Dermis microvascular lymphatic vessel endothelial cell (primary cell): ENCODE measurements around the gene MTLN. TPM values are rescaled to one million over a fixed set of nuclear protein-coding genes. Genes with fewer than 3 reads are reported as not detected.
"Not testable (repeated sequence)": the region's sequence is repeated elsewhere in the genome, so short reads cannot be mapped to it uniquely, and the experiment has no call there.

Source experiments
- DNase-seq, 2 donors: peaks; one replicate each; pipeline versions ENCODE4 v3.0.0 to v3.0.0-alpha.2; 2010; ENCODE audit warnings: low read depth in 2 of 2
- total RNA-seq: library from RNA; depleted of rRNA; stranded (reverse); fragments of >200 nt; gene quantifications from 2 replicates; pipeline ENCODE4 v1.2.1, GENCODE V29; 2014

Gene MTLN, protein sequence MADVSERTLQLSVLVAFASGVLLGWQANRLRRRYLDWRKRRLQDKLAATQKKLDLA
- 36.8 and 68.2 TPM in 2 replicates for total RNA-seq

- DNase-seq: peak; percentile 30 to 73
These were observed at the start of gene MTLN for GRCh38 chr2:110211938-110212858. Gene MTLN (minus strand): TSS chr2:110212547. CDS start chr2:110212525, 22 bp downstream.

DNA sequence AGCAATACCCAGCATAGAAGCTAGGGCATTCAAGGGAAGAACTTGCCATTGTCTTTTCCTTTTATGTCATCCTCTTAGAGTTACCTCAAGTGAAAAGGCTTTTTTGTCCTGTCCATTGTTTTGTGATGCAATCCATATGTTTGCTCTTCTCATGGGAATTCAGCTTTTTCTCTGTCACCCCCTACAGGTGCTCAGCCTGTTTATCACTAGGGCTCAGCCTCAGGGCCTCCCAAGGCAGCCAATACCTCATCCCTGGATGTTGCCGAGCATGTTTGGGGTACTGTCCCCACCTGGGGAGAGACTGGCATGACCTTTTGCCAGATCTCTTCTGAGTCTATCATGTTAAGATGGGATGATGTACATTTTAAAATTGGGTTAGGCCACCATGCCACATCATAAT is 49.6 kb upstream of the MTLN start:
- not testable (repeated sequence) for DNase-seq

GRCh38 chr2:110248081-110248795 is 35.9 kb upstream of the MTLN start:
- not testable (repeated sequence) for DNase-seq

DNA sequence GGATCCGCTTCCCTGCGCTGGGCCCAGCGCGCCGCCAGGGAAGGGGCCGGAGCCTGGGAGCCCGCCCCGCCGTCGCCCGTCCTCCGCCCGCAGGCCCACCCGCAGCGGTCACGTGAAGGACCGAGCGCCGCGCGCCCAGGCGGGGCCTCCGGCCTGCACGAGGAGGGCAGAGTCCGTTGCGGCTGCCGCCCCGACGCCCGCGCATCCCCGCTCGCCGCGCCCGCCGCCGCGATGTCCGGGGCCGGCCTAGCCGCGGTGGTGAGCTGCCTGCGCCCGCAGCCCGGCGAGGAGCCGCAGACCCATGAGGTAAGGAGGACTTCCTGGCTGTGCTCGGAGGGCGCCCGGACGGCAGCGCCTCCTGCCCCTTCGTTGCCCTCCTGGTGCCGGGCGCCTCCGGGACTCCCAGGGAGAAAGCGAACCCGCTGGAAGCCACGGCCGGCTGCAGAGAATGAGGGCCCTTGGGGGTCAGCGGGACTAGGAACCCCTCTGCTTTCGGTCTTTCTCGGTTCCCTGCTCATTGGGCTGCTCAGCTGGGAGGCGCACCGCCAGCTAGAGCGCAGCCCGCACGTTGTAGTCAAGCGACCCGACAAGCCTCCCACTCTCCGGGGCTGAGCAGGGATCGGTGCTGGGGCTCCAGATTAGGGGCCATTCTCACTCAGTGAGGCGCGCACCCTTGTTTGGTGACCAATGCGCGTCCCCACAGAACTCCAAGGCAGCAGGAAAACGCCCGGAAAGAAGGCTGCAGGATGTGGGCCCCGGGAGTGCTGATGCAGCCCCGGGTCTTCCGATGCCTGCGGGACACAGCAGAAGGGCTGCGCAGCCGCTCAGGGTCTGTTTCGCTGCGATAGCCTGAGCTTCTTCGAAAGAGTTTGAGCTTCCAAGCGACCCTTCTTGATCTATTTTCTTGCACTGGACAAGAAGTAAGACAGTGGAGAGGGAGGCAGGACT is 33.4 kb upstream of the MTLN start:
- DNase-seq: not testable (repeated sequence)

DNA sequence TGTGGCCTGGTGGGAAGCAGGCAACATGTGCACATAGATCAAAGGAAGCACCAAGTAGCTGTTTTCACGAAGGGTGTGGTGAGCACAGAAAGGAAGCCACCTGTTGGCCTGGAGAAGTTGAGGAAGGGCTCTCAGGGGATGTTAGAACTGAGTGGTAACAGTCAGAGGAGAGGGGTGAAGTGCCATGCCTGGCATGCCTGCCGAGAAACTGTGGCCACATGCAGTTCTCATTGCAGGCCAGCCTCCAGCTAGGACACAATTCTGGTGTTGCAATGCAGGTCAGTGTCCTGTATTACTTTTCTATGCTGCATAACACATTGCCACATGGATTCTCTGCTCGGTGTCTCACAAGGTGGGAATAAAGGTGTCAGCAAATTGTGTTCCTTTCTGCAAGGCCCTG is 30.9 kb upstream of the MTLN start:
- DNase-seq: not testable (repeated sequence)

DNA sequence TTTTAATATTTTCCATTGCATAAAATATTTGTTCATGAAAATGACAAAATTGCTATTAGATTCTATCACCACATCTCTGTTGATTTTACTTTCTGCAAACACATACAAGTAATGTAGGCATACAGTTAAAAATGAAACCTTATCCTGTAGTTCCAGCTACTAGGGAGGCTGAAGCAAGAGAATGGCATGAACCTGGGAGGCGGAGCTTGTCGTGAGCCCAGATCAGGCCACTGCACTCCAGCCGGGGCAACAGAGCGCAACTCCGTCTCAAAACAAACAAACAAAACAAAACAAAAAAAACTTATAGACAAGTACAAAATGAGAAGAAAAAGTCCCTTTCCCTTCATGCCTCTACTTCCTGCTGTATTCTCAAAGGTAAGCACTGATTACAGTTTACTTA is 22.2 kb upstream of the MTLN start:
- DNase-seq: not testable (repeated sequence)

DNA sequence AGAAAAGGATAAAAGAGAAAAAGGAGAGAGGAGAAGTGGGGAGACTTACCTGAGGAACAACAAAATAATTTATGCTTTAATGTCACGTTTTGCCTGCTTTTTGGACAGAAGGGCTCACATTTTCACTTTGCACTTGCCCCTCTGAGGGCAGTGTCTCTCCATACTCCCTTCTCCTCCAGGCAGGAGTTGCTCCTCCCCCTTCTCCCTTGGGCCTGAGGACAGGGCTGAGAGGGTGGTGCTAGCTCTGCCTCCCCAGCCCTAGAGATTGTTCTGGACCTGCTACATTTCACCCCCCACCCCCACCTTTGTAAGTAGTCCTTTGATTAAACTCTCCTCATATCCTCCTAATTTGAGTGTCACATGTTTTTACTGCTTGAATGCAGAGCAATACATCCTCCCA is 17.5 kb upstream of the MTLN start:
- not testable (repeated sequence) for DNase-seq

DNA sequence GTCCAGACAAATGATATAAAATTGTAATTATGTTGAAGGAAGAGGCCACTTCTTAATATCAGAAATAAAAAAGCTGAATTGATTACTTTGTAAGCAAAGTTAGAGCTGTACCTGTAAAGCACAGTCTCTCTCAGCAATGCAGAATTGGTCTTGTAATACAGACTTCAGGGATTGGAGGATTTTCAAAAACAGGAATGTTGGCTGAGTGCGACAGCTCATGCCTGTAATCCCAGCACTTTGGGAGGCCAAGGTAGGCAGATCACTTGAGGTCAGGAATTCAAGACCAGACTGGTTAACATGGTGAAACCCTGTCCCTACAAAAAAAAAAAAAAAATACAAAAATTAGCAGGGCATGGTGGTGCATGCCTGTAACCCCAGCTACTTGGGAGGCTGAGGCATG is 10.3 kb upstream of the MTLN start:
- not testable (repeated sequence) for DNase-seq

- DNase-seq: no peak
These were observed 9.6 kb upstream of the MTLN start for GRCh38 chr2:110221938-110222337.

DNA sequence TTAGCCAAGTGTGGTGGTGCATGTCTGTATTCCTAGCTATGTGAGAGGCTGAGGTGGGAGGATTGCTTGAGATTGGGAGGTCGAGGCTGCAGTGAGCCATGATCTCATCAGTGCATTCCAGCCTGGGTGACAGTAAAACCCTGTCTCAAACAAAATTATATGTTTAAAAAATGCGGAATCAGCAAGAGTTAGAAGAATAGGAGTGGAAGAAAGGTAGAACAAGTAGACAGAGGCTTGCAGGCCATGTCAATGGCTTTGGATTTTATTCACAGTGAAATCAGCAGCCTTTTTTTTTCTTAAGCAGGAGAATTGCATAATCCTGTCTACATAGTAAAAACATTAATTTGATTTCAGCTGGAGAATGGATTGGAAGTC is 7.8 kb upstream of the MTLN start:
- DNase-seq: no peak

GRCh38 chr2:110219496-110220189 is 7.3 kb upstream of the MTLN start:
- DNase-seq: no peak

- not testable (repeated sequence) for DNase-seq
These were observed 6.5 kb upstream of the MTLN start for GRCh38 chr2:110218889-110219288.

- DNase-seq: no peak
These were observed 4.5 kb upstream of the MTLN start for GRCh38 chr2:110216803-110217202.

DNA sequence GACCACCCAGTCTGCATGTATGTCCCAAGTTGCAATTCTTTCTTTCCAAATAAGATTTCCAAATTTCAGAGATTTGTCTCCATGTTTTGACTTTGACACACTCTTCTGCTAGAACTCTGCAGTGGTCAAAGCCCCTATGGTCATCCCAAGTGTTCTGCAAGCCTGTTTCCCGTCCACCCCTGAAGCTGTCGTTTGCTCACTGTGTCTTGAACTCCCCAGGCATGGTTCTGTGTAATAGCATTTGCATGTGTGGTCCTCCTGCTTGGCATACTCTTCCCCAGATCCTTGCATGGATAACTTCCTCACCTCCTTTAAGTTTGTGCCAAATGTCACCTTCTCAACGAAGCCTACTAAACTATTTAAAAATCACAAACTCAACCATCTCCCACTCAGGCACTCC is 3.9 kb upstream of the MTLN start:
- DNase-seq: no peak

- DNase-seq: no peak
These were observed 3.3 kb upstream of the MTLN start for GRCh38 chr2:110215566-110216158.

GRCh38 chr2:110215091-110215490 is 2.7 kb upstream of the MTLN start:
- no peak for DNase-seq

- DNase-seq: not testable (repeated sequence)
These were observed 1.2 kb upstream of the MTLN start for GRCh38 chr2:110213522-110213921.

DNA sequence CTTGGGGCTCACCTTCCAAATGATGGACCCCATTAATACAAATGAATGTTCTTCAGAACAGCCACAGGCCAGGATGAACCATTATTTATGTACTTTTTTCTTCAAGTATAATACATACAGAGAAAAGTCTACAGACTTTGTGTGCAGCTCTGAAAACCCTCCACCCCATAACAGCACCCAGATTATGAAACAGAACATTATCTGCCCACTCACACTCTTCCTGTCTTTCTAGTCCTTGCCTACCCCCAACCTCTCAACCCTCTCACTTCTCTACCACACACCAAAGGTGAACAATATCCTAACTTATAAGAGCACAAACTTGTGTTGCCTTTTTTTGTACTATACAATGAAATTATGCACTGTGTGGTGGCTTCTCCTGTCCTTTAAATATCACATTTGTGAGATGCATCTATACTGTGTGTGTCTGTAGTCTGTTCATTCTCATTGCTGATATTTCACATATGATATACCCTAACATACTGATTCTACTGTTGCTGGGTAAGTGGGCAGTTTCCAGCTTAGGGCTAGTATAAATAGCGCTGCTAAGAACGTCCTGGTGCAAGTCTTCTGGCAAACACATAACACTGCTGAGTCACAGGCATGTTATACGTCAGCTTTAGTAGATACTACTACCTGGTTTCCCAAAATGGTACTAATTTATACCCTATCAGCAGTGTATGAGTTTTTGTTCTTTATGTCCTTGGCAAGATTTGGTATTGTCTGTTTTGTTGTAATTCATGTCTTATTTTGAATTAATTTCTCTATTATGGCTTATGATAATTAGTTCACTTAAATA is 6.5 kb downstream of the MTLN start:
- DNase-seq: no peak
